ENCODE results near the gene C4BPB.

C4BPB gene

DNA sequence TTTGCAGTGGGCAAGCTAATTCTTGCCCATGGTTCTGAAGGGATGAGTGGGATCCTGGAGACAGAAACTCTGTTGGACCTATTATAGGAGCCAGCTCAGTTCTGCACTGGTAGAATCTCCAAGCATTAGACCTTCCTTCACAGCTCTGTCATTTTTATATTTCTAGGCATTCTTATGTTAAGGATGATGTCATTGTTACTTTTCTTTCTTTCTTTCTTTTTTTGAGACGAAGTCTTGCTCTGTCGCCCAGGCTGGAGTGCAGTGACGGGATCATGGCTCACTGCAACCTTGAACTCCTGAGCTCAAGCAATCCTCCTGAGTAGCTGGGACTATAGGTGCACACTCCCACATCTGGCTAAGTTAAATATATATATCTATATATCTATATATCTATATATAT, 28.1 kb upstream of the C4BPB start:
- no peak overlapping the region for H3K4me3 ChIP-seq (ENCODE audit: low read depth, low read length)
- TF ChIP-seq, protein P1, sequence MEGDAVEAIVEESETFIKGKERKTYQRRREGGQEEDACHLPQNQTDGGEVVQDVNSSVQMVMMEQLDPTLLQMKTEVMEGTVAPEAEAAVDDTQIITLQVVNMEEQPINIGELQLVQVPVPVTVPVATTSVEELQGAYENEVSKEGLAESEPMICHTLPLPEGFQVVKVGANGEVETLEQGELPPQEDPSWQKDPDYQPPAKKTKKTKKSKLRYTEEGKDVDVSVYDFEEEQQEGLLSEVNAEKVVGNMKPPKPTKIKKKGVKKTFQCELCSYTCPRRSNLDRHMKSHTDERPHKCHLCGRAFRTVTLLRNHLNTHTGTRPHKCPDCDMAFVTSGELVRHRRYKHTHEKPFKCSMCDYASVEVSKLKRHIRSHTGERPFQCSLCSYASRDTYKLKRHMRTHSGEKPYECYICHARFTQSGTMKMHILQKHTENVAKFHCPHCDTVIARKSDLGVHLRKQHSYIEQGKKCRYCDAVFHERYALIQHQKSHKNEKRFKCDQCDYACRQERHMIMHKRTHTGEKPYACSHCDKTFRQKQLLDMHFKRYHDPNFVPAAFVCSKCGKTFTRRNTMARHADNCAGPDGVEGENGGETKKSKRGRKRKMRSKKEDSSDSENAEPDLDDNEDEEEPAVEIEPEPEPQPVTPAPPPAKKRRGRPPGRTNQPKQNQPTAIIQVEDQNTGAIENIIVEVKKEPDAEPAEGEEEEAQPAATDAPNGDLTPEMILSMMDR (IDR thresholded peaks at IDR 0.05; ENCODE audit: borderline replicate concordance, insufficient read depth, low read depth, low read length) = no peak

DNA sequence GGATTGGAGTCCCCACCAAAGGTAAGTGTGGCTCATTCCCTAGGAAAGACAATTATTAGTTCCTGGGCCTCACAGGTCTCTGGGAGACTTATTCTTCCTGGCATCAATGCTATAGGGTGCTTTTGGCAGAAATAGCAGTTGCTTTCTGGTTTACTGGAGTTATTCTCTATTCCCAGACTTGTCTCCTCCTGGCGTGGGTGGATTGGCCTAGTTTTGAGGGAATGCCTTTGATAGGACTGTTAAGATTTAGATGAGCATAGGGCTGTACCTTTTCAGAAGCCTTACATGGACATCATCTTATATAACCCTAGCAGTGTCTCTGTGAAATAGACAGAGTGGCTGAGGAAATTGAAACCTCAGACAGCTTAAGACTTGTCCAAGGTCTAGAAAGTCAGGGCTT, 26.6 kb upstream of the C4BPB start:
- TF ChIP-seq, protein P1 (IDR thresholded peaks at IDR 0.05; ENCODE audit: borderline replicate concordance, insufficient read depth, low read depth, low read length) = no peak
- no peak overlapping the region for H3K4me3 ChIP-seq (ENCODE audit: low read depth, low read length)

DNA sequence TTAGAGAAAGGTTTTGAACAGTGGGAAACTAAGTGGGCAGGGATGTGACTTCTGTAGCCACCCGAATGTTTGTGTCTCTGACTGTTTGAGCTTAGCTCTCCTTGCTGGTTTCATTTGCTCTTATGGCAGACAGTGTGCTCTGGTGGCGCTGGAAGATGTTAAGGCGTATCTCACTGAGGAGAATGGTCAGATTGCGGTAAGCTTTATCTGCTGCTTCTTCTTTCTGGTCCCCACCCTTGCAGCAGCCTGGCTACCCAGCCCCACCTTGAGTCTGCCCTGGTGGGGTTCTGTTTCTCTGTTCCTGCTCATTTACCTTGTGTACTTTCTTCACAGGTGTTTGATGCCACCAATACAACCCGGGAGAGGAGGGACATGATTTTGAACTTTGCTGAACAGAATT, 25.6 kb upstream of the C4BPB start:
- TF ChIP-seq, protein P1 (IDR thresholded peaks at IDR 0.05; ENCODE audit: borderline replicate concordance, insufficient read depth, low read depth, low read length) = no peak
- no peak overlapping the region for H3K4me3 ChIP-seq (ENCODE audit: low read depth, low read length)

DNA sequence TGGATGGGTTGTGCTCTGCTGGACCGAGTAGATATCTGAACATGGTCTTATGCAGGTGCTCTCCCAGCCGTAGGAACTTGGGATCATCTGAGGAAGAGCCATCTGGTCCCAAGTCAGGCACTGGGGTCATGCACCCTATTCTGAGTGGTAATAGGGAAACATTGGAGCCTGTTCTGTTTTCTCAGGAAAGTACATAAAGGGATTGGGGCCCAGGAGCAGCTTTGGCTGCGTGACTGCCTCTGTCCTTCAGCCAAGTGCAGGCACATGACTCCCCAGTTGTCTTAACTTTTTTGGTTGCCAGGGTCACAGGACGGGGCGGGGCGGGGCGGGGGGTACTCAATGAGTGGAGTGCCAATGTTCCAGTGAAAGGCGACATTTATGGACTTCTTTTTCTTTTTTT, 24.1 kb upstream of the C4BPB start:
- H3K4me3 ChIP-seq (ENCODE audit: low read depth, low read length) = no peak overlapping the region
- TF ChIP-seq, protein P1 (IDR thresholded peaks at IDR 0.05; ENCODE audit: borderline replicate concordance, insufficient read depth, low read depth, low read length) = no peak

DNA sequence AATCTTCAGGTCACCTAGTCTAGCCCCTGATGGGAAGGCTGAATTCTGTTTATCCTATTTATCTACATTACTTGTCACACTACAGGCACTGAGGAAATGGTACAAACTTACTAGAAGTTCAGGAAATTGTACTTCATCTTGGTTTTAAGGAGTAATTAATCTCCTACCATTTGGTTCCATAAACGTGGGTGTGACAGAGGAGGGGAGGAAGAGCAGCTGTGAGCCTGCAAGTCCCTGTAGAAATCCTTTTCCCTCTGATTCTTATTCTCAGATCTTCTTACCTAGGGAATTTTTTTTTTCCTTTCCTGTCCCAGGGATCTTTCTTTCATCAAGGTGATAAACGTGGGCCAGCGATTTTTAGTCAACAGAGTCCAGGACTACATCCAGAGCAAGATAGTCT, 21.5 kb upstream of the C4BPB start:
- H3K4me3 ChIP-seq (ENCODE audit: low read depth, low read length) = no peak overlapping the region
- TF ChIP-seq, protein P1 (IDR thresholded peaks at IDR 0.05; ENCODE audit: borderline replicate concordance, insufficient read depth, low read depth, low read length) = no peak

DNA sequence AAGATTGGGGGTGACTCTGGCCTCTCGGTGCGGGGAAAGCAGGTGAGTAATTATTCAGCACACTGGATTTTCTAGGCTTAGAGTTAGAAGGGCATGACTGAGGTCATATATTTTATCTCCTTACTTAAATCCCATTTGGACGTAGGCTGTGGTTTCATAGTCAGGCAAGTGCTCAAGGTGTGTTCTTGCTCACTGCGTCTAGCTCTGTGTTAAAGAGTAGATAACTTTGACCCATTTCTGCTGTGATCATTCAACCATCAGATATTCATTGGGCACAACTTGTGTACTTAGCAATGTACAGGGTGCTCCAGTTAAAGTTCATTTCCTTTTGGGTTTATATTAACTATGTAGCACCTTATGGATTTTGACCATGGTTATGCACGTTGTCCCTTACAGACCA, 21.0 kb upstream of the C4BPB start:
- no peak overlapping the region for H3K4me3 ChIP-seq (ENCODE audit: low read depth, low read length)
- TF ChIP-seq, protein P1 (IDR thresholded peaks at IDR 0.05; ENCODE audit: borderline replicate concordance, insufficient read depth, low read depth, low read length) = no peak

DNA sequence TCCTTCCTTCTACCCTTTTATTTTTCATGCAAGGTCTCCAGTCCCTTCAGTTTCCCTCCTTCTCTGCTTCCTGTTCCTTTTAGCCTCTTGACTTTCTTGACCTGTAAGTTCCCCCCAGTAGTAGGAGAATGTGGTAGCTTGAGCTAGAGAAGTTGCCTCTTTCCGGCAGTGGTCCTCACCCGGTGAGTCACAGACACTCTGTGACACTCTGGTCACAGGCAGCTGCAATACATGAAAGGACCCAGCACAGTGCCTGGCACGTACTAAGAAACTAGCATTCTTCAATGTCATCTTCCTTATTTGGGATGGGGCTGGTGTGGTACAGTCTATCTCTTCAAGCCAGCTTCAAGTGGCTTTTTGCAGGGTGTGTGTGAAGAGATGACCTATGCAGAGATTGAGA, 19.6 kb upstream of the C4BPB start:
- TF ChIP-seq, protein P1 (IDR thresholded peaks at IDR 0.05; ENCODE audit: borderline replicate concordance, insufficient read depth, low read depth, low read length) = no peak
- H3K4me3 ChIP-seq (ENCODE audit: low read depth, low read length) = no peak overlapping the region

All from GM12875 (cell line).